ENCODE data around the gene LMNB1.
"Not testable (repeated sequence)": the region's sequence is repeated elsewhere in the genome, so short reads cannot be mapped to it uniquely, and the experiment has no call there.

Gene LMNB1

DNA sequence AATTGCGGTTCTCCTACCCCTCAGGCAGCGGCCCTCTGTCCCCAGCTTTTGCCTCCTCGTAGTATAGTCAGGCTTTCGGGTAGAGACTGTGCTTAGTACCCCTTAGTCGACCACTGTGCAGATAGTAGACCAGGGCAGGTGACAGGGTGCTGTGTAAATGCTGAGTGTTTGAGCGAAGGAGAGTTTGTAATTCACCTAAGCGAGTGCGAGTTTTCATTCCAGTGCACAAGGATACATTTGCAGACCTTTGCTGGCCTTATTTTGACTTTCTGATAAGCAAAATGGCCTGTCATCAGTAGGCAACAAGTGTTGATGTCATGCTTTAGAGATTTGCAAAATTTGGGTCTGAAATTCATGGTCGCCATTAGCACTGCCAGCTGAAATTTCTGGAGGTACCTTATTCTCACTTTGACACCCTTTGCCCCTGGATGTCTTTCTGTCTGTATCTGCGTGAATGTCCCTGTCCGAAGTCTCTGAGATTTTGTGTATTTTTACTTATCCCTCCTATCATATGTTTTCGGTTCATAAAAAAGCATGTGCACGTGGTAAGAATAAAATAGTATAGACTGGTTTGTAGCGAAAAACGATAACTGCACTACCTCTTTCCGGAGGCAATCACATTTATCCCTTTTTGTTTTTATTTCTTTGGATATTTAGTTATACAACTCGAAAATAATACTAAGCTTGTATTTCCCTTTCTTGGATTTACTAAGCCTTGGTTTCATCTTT is 1.9 kb downstream of the LMNB1 start:
- DNase-seq (ENCODE audit: low spot score): no peak

DNA sequence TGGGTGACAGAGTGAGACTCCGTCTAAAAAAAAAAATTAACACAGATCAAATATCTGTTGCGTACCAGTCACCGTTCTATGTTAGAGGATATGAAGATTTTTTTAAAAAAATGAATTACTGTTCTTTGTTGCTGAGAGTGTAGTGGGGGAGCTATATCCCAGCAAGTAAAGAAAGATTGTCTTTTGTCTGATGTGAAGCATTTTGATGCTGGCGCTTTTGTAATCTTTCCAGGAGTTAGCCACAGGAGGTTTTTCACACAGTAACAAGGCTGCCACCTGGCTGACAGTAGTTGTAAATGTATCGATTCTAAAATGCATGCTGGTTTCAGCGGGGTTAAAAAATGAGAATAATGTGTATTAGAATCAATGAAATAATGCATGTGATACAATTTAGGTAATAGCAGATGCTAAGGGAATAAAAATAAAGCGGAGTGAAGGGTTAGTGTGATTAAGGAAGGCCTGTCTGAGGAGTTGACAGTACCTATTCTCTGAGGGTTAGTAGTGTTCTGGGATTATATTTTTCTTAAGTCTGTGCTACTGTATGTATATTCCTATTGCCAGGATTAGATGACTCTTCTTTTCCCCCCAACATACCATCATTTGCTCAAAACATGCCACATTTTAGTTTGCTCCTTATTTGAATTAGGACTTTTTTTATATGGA is 3.4 kb downstream of the LMNB1 start:
- DNase-seq (ENCODE audit: low spot score): peak; percentile 49

DNA sequence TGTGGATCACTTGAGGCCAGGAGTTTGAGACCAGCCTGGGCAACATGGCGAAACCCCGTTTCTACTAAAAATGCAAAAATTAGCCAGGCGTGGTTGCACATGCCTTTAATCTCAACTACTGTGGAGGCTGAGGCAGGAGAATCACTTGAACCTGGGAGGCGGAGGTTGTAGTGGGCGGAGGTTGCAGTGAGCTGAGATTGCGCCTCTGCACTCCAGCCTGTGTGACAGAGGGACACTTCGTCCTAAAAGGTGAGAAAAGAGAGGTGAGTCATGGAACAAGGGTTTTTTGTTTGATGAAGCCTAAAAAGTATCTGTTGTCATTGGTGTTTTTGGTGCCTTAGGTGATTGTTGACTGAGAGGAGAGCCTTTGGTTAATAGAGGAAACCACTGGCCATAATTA is 11.5 kb downstream of the LMNB1 start:
- DNase-seq (ENCODE audit: low spot score): not testable (repeated sequence)

DNA sequence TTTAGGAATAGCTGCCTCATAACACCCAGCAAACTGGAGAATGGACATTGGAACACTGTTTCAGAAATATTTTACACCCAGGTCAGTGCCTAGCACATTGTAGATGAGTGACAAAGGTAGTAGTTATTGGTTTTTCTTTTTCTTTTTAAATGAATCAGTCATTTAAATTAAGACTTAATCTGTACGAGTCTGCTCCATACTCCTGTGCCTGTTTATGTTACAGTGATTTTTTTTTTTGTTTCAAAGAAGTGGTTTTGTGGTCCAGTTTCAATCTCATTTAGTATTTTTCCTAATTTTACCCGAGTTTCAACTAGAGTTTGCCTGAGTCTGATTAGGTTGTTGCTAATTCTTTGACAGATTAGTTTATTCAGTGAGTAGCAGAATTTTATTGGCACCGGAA is 16.2 kb downstream of the LMNB1 start:
- no peak for DNase-seq (ENCODE audit: low spot score)

DNA sequence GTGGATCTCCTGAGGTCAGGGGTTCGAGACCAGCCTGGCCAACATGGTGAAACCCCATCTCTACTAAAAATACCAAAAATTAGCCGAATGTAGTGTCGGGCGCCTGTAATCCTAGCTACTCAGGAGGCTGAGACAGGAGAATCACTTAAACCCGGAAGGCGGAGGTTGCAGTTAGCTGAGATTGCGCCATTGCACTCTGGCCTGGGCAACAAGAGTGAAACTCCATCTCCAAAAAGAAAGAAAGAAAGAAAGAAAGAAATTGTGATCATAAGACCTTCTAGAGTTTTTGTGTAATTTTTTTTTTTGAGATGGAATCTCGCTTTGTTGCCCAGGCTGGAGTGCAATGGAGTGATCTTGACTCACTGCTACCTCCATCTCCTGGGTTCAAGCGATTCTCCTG is 16.7 kb downstream of the LMNB1 start:
- not testable (repeated sequence) for DNase-seq (ENCODE audit: low spot score)

DNA sequence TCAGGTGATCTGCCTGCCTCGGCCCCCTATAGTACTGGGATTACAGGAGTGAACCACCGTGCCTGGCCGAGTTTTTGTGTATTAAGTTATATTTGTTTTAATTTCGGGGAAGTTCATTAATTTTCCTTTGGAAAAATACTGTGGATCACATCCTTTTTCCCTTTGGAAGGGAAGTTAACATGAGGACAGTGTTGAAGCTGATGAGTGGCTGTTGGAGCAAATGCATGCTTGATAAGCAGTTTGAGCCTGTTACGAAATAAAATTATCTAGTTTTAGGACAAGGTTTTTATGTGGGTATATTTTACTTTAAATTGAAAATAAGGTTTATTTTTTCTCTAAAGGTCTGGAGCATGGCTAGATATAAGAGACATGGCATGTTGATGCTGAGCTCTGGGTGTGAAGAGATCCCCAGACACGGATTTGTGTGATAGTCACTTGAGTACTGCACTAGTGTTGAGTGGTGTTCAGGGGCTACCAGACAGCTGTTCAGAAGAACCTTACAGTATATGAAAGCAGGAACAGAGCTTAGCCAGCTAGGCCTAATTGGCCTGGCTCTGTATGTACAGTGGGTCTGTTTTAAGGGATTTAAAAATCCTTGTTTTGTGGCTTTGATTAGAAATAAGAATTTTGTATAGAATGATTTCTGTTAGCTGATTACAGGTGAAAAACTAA is 17.4 kb downstream of the LMNB1 start:
- DNase-seq (ENCODE audit: low spot score): no peak

DNA sequence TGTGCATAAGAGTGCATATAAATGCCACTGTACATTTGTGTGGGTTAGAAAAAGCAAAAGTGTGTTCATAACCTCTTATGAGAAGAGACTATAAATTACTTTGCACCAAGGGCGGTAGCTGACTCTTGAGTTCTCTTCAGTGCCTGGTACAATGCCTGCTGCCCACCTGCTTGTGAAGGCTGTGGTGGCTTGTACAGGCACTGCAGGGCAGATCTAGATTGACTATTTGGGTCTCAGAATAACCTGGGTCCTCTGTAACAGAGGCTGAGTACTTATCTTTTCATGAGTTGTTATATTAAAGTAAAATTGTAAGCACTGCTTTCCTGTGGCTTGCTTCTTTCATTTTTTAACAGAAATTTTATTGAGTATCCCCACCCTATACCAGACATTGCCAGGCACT is 22.8 kb downstream of the LMNB1 start:
- no peak for DNase-seq (ENCODE audit: low spot score)

DNA sequence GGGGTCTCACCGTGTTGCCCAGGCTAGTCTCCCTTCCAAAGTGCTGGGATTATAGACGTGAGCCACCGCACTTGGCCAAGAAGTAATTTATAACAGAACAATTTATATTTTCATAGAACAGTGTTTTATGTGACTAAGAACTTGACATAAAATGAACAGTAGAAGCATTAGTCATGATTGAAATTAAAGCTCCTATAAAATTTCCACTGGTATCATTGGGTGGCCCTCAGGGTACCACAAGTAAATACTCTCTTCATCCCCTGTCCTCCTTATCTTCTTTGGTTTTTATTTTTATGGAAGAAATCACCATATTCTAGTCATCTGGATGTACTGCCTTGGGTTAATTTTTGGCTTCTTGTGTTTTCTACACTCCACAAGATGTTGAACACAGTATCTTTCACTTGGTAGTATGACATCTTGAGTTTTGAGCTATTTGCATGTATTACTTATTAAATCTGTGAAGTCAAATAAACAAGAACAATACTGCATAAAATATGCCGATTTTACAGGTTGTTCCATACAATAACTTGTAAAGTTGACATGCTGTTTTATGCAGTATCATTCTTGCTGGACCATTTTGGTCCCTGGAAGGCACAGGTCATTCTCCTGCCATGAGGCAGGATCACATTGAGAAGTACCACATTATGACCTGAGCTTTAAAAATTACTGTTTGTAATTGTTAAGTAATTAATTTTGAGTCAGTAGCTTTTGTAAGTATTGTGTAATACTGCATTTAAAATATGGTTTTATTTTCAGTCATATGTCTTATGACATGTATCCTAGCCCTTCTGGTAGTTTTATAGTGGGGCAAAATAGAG is 24.4 kb downstream of the LMNB1 start:
- DNase-seq (ENCODE audit: low spot score): no peak

- no peak for DNase-seq (ENCODE audit: low spot score)
Measured at GRCh38 chr5:126801992-126802294, 25.0 kb downstream of the LMNB1 start.

DNA sequence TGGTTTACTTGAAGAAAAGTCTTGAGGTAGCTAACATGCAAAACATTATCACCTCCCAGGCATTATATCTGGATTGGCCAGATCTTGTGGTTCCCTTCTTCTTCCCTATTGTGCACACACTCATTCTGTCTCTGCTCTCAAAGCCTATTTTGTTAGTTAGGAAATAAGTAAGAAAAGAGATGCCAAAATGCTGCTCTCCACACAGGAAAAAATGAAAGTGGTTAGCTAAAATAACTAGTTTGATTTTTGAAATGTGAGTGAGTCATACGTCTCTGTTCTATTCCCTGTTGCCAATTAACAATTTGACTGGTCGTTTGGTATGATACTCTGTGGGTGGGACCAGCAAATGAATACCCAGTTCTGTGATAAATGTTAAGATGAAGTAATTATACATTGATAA is 28.1 kb downstream of the LMNB1 start:
- no peak for DNase-seq (ENCODE audit: low spot score)

DNA sequence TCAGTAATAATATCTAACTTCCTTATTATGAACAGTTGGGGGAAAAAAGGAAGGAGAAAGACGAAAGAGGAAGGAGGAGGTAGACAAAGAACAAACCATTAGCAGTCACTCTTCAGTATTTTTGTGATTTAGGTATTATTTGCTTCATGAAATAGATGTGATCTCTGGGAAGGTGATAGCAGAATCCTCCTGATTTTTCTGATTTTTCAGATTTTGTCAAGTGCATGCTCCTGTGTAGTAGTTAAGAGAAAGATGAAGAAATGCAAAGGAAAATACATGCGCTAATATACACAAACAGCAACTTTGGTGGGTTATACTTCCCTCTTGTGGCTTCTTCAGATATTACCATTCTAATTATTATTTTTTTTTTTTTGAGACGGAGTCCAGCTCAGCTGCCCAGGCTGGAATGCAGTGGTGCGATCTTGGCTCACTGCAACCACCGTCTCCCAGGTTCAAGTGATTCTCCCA is 31.6 kb downstream of the LMNB1 start:
- DNase-seq (ENCODE audit: low spot score): peak; percentile 44

DNA sequence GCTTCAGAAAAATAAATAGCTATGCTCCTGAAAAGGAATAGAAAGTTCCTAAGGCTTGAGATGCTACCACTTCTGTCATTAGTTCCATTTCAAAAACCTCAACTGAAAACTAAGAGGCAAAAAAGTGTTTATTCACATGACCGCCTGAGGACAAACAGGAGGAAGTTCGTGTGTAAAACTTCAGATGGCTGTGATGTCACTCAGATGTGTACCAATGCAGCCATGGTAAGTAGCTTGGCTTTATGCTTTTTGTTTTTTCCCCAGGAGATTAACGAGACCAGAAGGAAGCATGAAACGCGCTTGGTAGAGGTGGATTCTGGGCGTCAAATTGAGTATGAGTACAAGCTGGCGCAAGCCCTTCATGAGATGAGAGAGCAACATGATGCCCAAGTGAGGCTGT is 33.0 kb downstream of the LMNB1 start:
- no peak for DNase-seq (ENCODE audit: low spot score)

GRCh38 chr5:126810596-126811380 is 33.9 kb downstream of the LMNB1 start:
- no peak for DNase-seq (ENCODE audit: low spot score)

DNA sequence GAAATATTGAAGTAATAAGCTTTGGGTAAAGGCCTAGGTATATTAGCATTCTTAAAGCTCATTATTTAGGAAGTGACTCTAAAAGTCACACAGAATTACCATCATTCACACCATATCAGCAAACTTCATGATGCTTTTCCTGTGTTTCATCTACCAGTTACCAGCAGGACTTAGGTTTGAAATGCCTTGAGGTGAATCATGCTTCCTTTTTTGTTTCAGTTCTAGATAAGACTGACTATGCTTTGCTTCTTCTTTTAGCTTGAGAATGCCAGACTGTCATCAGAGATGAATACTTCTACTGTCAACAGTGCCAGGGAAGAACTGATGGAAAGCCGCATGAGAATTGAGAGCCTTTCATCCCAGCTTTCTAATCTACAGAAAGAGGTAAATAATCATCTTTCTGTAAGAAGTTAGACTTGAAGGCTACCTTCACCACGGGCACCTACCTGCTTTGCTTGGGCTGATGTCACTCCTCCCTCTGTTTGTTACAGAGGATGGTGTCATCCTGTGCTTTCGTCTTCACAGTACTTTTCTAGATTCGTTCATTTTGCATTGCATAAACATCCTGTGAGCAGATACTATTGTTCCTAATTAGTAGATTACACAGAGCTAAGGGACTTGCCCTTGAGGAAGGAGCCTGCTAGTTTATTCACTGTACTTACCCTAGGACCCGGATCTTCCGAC is 34.7 kb downstream of the LMNB1 start:
- no peak for DNase-seq (ENCODE audit: low spot score)

GRCh38 chr5:126812199-126812570 is 35.2 kb downstream of the LMNB1 start:
- DNase-seq (ENCODE audit: low spot score): no peak

DNA sequence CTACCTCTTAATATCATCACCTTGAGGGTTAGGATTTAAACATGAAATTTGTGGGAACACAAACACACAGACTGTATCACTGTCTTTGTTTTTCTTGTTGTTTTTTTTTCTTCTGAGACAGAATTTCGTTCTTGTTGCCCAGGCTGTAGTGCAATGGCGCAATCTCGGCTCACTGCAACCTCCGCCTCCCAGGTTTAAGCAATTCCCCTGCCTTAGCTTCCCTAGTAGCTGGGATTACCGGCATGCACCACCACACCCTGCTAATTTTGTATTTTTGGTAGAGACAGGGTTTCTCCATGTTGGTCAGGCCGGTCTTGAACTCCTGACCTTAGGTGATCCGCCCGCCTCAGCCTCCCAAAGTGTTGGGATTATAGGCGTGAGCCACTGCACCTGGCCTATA is 36.9 kb downstream of the LMNB1 start:
- DNase-seq (ENCODE audit: low spot score): not testable (repeated sequence)

DNA sequence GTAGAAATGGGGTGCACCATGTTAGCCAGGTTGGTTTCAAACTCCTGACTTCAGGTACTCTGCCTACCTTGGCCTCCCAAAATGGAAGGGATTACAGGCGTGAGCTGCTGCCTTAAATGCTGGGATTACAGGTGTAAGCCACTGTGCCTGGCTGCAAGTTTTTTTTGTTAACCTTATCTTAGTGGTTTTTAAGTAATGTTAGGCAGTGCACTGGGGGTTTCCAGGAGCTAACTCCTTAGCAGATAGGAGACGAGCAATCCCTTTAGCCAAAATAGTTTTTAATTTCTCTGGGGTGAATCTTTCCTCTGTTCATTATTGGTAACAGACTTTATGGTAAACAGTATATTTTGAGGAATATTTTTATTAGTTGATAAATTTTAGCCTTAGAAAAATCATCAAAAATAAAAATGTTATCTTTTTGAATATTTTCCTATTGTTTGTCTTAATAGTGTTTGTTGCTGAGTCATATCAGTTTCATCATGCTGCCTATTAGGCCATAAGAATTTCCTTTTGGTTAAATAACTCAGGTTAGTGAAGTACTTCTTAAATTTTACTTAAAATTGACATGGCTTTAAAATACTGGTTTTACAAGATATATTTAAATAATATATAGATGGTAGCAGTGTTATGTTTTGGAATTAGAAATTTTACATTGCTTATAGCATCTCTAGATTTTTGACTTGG is 37.9 kb downstream of the LMNB1 start:
- DNase-seq (ENCODE audit: low spot score): no peak

GRCh38 chr5:126816649-126817048 is 39.7 kb downstream of the LMNB1 start:
- DNase-seq (ENCODE audit: low spot score): no peak

DNA sequence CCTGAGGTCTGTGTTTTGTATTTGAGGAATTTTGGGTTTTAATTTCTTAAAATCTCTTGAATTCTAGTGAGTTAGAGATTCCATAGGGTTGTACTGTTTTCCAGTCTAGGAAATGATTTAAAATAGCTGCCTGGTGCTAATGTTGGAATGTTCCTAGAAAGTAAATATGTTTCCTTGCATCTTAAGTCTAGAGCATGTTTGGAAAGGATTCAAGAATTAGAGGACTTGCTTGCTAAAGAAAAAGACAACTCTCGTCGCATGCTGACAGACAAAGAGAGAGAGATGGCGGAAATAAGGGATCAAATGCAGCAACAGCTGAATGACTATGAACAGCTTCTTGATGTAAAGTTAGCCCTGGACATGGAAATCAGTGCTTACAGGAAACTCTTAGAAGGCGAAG is 41.8 kb downstream of the LMNB1 start:
- DNase-seq (ENCODE audit: low spot score): no peak

- no peak for DNase-seq (ENCODE audit: low spot score)
Measured at GRCh38 chr5:126819253-126819652, 42.3 kb downstream of the LMNB1 start.
